ENCODE results near the gene RTN4RL1.

- TF ChIP-seq CTCF (conservative IDR thresholded peaks at IDR 0.05; ENCODE audit: low read length): no peak
- TF ChIP-seq EZH2phosphoT487 (IDR thresholded peaks at IDR 0.05; ENCODE audit: borderline replicate concordance): no peak
Measured at GRCh38 chr17:2063261-2064146, 38.4 kb upstream of the RTN4RL1 start.

Data from Loucy (cell line).